DMS153 (cell line): ENCODE data around the gene MOB3B.

ENCODE experiments used
- DNase-seq: peaks from one replicate; lab custom pipeline; 2025; lab: John Stamatoyannopoulos, UW

Gene MOB3B

DNA sequence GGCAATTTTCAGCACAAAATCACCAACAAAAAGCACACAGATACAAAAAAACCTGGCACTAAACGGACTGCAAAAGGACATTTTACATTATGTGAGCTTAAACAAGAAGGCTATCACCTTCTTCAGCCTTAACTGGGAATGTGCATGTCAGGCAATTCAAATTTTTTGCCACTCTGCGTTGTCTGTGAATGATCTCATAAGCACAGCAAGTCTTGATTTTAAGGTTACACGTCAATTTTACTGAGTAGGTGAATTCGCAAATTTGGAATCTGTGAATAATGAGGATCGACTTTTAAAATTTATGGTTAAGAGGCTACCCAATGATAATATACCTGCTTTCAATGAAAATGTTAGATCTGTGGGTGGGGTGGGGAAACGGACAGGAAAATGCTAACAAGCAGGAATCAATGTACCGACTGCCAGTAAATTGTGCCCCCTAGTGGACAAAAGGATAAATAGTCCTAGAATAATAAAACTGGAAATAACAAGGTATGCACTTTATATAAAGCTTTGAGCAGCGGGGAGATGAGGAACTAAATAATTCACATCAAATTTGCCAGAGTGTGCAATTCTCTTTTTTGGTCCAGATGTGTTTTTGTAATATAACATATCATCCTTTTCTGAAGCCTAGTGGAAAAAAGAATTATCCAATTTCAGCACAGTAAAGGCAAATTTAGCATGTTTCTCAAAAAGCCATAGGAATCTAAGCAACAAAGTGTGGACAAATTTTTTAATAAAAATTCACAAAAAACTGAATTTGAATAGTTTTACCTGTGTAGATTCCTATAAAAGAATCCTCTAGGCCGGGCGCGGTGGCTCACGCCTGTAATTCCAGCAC, 253.2 kb downstream of the MOB3B start:
- DNase-seq = peak; percentile 13
